HL-60 (cell line): ENCODE results near the gene ITPRIPL2.

Experiments
- DNase-seq, 2 experiments: peaks; one replicate each; pipeline ENCODE4 v3.0.0-alpha.2; 2010 to 2020; ENCODE audit warnings: low read depth in 1 of 2, low spot score in 1 of 2
- H3K27ac ChIP-seq: fragments of 250-450 bp; sonication (Bioruptor Pico); replicated peaks from 2 replicates; pipeline ENCODE4 v1.5.1; 2020; ENCODE audit warnings: mild to moderate bottlenecking, moderate library complexity
- H3K27me3 ChIP-seq: fragments of 250-450 bp; sonication (Bioruptor Pico); 2 replicates; pipeline ENCODE4 v1.5.1; 2021; ENCODE audit warnings: mild to moderate bottlenecking, moderate library complexity; ENCODE audit not compliant: insufficient read depth, poor library complexity, severe bottlenecking
- H3K4me3 ChIP-seq: replicated peaks from 2 replicates; pipeline ENCODE4 v1.5.1; 2011; ENCODE audit warnings: mild to moderate bottlenecking, control low read depth, low read length; ENCODE audit not compliant: insufficient read depth
- GABPA ChIP-seq: IDR thresholded peaks from 2 replicates; pipeline ENCODE4 v1.6.1; 2012; ENCODE audit warnings: low read depth
- POLR2AphosphoS5 ChIP-seq: IDR thresholded peaks from 2 replicates; pipeline ENCODE4 v1.6.1; 2012; ENCODE audit warnings: low read depth
- SPI1 ChIP-seq: IDR thresholded peaks from 2 replicates; pipeline ENCODE4 v1.6.1; 2012; ENCODE audit warnings: low read depth, mild to moderate bottlenecking, borderline replicate concordance
- TF ChIP-seq, protein P1 (sequence below): IDR thresholded peaks from 2 replicates; pipeline ENCODE4 v1.6.1; 2012; ENCODE audit warnings: low read depth; ENCODE audit not compliant: insufficient replicate concordance
- TF ChIP-seq, protein P2 (sequence below): IDR thresholded peaks from one replicate; pipeline ENCODE4 v1.5.1; 2011; ENCODE audit warnings: low read length, control low read depth, inconsistent platforms; ENCODE audit not compliant: insufficient read depth

Gene ITPRIPL2

DNA sequence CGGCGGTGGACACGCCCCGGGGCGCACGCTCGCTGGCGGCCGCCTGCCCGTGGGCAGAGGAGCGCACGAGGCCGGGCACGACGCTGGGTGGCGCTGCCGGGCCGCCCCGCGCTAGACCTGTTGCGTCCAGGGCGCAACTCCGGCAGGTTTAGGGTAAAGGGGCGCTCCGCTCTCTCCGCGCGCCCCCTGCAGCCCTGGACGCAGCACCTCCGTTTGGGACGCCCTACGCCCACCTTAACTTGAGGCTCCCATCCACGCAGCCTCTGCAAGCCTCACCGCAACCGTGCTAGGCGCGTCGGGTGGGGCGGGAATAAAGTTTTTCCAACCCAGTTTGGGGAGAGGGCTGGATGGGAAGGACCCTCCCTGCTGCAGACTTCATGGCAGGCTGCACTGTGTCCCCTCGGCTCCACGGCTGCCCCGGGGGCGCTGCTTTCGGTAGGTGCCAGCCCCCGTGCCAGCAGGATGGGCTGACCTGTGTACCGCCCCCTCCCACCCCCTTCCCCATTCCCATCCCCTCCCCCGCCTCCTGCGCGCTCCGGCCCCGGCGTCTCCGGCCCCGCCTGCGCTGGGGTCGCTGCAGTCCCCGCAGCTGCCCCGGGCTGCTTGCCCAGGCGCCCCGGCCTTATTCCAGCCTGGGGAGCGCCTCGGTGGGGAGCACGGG lies 54.1 kb downstream of the ITPRIPL2 start, which contains the start of gene SYT17:
Gene SYT17, plus strand, starts transcription at position 531 of the 661 bp plus-strand sequence. CDS start 407 bp downstream, outside the sequence.
- H3K4me3 ChIP-seq: peak within 1 kb of the TSS; percentile 29
- no peak within 1 kb of the TSS for H3K27ac ChIP-seq
- DNase-seq: peak; percentile 35 to 47
- H3K27me3 ChIP-seq: peaks cover 33% of the 10 kb centered on the region
- no peak for TF ChIP-seq GABPA
- TF ChIP-seq, protein P1, sequence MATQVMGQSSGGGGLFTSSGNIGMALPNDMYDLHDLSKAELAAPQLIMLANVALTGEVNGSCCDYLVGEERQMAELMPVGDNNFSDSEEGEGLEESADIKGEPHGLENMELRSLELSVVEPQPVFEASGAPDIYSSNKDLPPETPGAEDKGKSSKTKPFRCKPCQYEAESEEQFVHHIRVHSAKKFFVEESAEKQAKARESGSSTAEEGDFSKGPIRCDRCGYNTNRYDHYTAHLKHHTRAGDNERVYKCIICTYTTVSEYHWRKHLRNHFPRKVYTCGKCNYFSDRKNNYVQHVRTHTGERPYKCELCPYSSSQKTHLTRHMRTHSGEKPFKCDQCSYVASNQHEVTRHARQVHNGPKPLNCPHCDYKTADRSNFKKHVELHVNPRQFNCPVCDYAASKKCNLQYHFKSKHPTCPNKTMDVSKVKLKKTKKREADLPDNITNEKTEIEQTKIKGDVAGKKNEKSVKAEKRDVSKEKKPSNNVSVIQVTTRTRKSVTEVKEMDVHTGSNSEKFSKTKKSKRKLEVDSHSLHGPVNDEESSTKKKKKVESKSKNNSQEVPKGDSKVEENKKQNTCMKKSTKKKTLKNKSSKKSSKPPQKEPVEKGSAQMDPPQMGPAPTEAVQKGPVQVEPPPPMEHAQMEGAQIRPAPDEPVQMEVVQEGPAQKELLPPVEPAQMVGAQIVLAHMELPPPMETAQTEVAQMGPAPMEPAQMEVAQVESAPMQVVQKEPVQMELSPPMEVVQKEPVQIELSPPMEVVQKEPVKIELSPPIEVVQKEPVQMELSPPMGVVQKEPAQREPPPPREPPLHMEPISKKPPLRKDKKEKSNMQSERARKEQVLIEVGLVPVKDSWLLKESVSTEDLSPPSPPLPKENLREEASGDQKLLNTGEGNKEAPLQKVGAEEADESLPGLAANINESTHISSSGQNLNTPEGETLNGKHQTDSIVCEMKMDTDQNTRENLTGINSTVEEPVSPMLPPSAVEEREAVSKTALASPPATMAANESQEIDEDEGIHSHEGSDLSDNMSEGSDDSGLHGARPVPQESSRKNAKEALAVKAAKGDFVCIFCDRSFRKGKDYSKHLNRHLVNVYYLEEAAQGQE: no peak
- no peak for TF ChIP-seq POLR2AphosphoS5
- TF ChIP-seq, protein P2, sequence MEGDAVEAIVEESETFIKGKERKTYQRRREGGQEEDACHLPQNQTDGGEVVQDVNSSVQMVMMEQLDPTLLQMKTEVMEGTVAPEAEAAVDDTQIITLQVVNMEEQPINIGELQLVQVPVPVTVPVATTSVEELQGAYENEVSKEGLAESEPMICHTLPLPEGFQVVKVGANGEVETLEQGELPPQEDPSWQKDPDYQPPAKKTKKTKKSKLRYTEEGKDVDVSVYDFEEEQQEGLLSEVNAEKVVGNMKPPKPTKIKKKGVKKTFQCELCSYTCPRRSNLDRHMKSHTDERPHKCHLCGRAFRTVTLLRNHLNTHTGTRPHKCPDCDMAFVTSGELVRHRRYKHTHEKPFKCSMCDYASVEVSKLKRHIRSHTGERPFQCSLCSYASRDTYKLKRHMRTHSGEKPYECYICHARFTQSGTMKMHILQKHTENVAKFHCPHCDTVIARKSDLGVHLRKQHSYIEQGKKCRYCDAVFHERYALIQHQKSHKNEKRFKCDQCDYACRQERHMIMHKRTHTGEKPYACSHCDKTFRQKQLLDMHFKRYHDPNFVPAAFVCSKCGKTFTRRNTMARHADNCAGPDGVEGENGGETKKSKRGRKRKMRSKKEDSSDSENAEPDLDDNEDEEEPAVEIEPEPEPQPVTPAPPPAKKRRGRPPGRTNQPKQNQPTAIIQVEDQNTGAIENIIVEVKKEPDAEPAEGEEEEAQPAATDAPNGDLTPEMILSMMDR: peak; percentile 2

DNA sequence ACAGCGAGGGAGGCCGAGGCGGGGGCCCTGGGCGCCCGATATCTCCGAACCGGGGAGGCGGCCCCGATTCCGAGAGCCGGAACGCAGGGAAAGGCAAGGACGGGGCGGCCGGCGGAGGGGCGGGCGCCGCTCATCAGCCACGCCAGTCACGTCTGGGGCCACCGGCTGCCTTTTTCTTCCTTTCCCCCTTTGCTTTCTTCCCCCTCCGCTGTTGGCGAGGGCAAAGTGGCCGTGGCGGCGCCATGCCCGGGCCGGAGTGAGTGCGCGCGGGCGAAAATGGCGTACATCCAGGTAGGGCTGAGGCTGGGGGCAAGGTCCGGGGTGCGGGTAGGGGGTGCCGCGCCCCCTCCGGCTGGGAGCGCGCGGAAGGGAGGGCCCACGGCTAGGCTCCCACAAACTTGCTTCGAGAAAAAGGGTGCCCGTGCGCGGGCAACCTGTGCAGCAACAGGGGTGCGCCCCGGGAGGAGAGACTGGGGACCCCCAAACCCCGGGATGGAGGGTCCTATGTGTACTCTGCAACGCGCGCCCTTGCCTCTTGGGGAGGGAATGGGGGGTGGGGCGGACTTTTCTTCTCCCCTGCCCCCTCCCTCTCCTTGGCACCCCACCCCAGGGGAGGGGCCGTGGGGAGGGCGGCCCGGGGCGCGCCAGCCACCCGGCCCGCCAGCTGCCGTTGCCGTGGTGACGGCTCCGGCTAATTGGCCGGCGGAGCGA lies 54.8 kb downstream of the ITPRIPL2 start:
- DNase-seq: no peak
- TF ChIP-seq, protein P2: no peak
- TF ChIP-seq POLR2AphosphoS5: no peak
- TF ChIP-seq, protein P1: no peak
- no peak for TF ChIP-seq GABPA
- TF ChIP-seq SPI1: no peak
- Histone ChIP-seq H3K27me3 (peaks cover 33% of the 10 kb centered on the region), H3K4me3 (peak overlapping the region; percentile 29), H3K27ac (no peak overlapping the region)

DNA sequence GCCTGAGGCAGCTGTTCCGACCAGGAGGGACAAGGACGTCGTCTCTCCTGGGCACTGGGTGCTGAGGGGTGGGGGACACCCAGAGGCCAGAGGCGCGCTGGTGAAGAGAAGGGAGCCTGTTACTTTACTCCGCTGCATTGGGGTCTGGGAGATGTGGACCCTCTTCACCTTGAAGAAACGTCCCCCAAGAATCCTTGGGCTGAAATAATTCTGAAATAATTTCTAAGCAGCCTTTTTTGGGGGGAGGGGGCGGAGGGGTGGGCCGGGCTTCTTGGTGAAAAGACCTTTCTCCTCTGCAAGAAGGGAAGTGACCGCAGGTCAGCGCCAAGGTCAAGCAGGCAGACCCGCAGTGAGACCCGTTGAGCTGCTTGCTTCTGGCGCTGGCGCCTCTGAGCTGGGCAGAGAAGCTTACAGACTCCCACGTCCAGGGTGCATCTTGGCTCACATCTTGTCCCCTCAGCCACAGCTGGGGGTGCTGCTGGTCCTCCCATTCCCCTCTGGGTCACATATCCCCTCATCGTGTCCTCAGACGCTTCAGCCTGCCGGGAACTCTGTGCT lies 55.4 kb downstream of the ITPRIPL2 start:
- no peak overlapping the region for H3K4me3 ChIP-seq
- no peak for DNase-seq
- H3K27ac ChIP-seq: no peak overlapping the region
- H3K27me3 ChIP-seq: peaks cover 33% of the 10 kb centered on the region
- TF ChIP-seq, protein P1: no peak
- TF ChIP-seq POLR2AphosphoS5: no peak
- no peak for TF ChIP-seq SPI1
- TF ChIP-seq, protein P2: no peak
- no peak for TF ChIP-seq GABPA
